Lung (tissue), 12 donors: Measurements from ENCODE around the gene CR1L. TPM values are rescaled to one million over a fixed set of nuclear protein-coding genes. Genes with fewer than 3 reads are reported as not detected.
"Not testable (repeated sequence)": the region's sequence is repeated elsewhere in the genome, so short reads cannot be mapped to it uniquely, and the experiment has no call there.

ENCODE experiments used
- ATAC-seq: fragments of 200-7000 bp; cut with Tn5 transposase; one replicate; pipeline ENCODE4 v1.9.1; 2020; ENCODE audit warnings: moderate number of reproducible peaks; ENCODE audit not compliant: insufficient read depth, low FRiP score
- DNase-seq, 3 donors: peaks; one replicate each; pipeline ENCODE4 v3.0.0-alpha.2; 2013 to 2017
- H3K27ac ChIP-seq, 2 donors: one replicate each; pipeline ENCODE4 v1.5.1; 2013; ENCODE audit warnings: mild to moderate bottlenecking in 2 of 2, moderate library complexity in 2 of 2, control low read depth in 1 of 2, inconsistent platforms in 1 of 2, low read depth in 1 of 2, low read length in 1 of 2
- H3K27me3 ChIP-seq, 3 donors: one replicate each; pipeline ENCODE4 v1.5.1; 2013; ENCODE audit warnings: low read length in 2 of 3; ENCODE audit not compliant: control insufficient read depth in 3 of 3, insufficient read depth in 3 of 3
- H3K36me3 ChIP-seq, 4 donors: one replicate each; pipeline ENCODE4 v1.5.1; 2013; ENCODE audit warnings: low read length in 4 of 4, mild to moderate bottlenecking in 1 of 4, moderate library complexity in 1 of 4; ENCODE audit not compliant: control insufficient read depth in 4 of 4, insufficient read depth in 4 of 4
- H3K4me1 ChIP-seq, 5 donors: one replicate each; pipeline ENCODE4 v1.5.1; 2013; ENCODE audit warnings: low read length in 5 of 5, mild to moderate bottlenecking in 2 of 5, moderate library complexity in 1 of 5; ENCODE audit not compliant: control insufficient read depth in 5 of 5, insufficient read depth in 5 of 5
- H3K4me3 ChIP-seq: one replicate; pipeline ENCODE4 v1.5.1; 2013; ENCODE audit warnings: mild to moderate bottlenecking, control low read depth, moderate library complexity
- H3K9ac ChIP-seq, 2 donors: one replicate each; pipeline ENCODE4 v1.5.1; 2013; ENCODE audit warnings: low read length in 2 of 2, control low read depth in 1 of 2; ENCODE audit not compliant: insufficient read depth in 1 of 2
- H3K9me3 ChIP-seq, 4 donors: one replicate each; pipeline ENCODE4 v1.5.1; 2013; ENCODE audit warnings: low read length in 3 of 4, mild to moderate bottlenecking in 1 of 4, moderate library complexity in 1 of 4; ENCODE audit not compliant: control insufficient read depth in 4 of 4, insufficient read depth in 3 of 4
- WGBS, 2 donors: extraction: QIAGEN DNeasy Blood & Tissue Kit; methylation state at CpG; one replicate each; pipeline ENCODE4 v1.1.7; 2013; 5-methylcytosine and 5-hydroxymethylcytosine counted together
- polyA plus RNA-seq, 2 donors: library from polyadenylated mRNA; stranded (reverse); fragments of 200-250 nt; gene quantifications; one replicate each; pipeline ENCODE4 v1.2.1, GENCODE V29; 2013
- total RNA-seq, 2 donors: library from RNA; depleted of rRNA in 1 of 2; stranded (reverse); fragments of >200 nt in 1 of 2; gene quantifications; one replicate each; pipeline ENCODE4 v1.2.1, GENCODE V29; 2014 to 2021
- TF ChIP-seq, protein P1 (sequence below): IDR thresholded peaks from 2 replicates; pipeline ENCODE4 v1.5.1; 2012; ENCODE audit warnings: mild to moderate bottlenecking; ENCODE audit errors: control extremely low read depth, extremely low read depth
- donor health status: control.
- donor health status: control.
- donor health status: Bipolar disorder and iron deficiency.
- donor health status: healthy.
- donor health status: DM: yes; HTN: yes; CAD: no.

Gene CR1L
- total and polyA plus RNA-seq, 4 donors = 0.28 to 2.6 (median 0.94) TPM

DNA sequence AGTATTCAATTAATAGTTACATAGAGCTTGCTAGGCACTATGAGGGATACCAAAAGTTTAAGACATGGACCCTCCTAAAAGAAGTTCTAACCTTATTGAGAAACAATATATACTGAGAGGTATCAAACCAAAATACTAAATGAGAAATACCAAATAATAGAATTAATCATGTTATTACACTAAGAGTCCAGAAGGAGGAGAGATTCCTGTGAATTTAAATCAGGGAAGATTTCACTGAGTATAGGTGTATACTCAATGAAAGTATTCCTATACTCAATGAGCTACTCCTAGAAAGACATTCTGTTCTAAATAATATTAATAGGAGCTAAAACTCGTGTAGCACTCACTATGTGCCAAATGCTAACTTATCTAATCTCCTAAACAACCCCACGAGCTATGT lies 9.4 kb downstream of the CR1L start:
- DNase-seq (no peak), ATAC-seq (no peak)
- Histone ChIP-seq H3K27me3 (peaks cover 0 to 8% (median 0%) of the 10 kb centered on the region in 3 donors), H3K9ac (no peak overlapping the region), H3K4me3 (no peak overlapping the region), H3K4me1 (no peaks in the 10 kb centered on the region), H3K9me3 (no peaks in the 10 kb centered on the region), H3K27ac (no peak overlapping the region), H3K36me3 (no peaks in the 10 kb centered on the region)
- WGBS, 2 donors = 45 to 68% methylated on average over 2 of the region's 2 CpGs
- TF ChIP-seq, protein P1, sequence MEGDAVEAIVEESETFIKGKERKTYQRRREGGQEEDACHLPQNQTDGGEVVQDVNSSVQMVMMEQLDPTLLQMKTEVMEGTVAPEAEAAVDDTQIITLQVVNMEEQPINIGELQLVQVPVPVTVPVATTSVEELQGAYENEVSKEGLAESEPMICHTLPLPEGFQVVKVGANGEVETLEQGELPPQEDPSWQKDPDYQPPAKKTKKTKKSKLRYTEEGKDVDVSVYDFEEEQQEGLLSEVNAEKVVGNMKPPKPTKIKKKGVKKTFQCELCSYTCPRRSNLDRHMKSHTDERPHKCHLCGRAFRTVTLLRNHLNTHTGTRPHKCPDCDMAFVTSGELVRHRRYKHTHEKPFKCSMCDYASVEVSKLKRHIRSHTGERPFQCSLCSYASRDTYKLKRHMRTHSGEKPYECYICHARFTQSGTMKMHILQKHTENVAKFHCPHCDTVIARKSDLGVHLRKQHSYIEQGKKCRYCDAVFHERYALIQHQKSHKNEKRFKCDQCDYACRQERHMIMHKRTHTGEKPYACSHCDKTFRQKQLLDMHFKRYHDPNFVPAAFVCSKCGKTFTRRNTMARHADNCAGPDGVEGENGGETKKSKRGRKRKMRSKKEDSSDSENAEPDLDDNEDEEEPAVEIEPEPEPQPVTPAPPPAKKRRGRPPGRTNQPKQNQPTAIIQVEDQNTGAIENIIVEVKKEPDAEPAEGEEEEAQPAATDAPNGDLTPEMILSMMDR = no peak

DNA sequence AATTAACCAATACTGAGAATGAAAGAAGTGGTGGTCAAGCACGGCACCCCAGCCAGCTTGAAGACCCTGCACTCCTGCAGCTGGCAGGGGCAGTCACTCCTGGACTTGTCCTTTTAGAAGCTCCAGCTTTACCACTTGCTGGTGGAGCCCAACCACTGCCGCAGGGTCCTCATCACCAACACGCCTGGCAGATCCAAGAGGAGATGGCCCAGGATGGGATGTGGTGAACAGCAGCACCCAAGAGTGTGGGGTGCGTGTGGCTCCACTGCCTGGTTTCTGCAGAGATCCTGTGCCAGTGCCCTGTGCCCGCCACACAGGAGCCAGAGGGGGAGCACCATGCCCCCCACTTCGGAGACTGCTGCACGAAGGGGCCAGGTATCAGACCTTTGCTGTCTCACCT lies 13.5 kb downstream of the CR1L start:
- H3K27ac ChIP-seq = no peak overlapping the region
- no peak overlapping the region for H3K4me3 ChIP-seq
- H3K9ac ChIP-seq = no peak overlapping the region
- WGBS, 2 donors = 82 to 90% methylated on average over 7 of the region's 7 CpGs
- ATAC-seq = no peak
- H3K27me3 ChIP-seq = no peaks in the 10 kb centered on the region
- no peaks in the 10 kb centered on the region for H3K4me1 ChIP-seq
- no peak for DNase-seq
- no peaks in the 10 kb centered on the region for H3K36me3 ChIP-seq
- TF ChIP-seq, protein P1 = no peak
- no peaks in the 10 kb centered on the region for H3K9me3 ChIP-seq

DNA sequence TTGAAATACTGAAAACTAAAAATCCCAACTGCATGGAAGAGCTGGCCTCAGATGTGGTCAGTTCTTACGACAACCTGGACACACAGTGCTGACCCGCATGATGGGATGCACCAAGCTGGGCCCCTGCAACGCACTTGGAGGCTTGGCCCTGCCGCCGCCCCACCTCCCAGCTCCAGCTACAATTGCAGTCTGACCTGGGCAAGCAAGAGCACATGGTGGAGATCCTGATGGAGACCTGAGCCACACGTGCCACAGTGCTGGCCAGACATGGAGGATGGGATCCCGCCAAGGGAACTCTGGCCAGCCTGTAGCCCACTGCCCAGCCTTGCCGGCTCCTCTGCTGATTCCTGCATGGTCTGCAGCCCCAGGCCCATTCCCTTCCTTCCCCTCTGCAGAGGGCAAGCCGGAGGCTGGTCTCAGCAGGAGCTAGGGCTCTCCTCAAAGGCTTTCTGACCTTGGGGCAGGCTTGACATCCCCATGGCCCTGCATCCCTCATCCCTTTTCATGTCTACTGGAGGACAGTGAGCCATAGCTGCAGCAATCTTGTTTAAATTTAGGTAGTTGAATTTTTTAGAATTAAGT lies 14.1 kb downstream of the CR1L start:
- Histone ChIP-seq H3K4me1 (no peaks in the 10 kb centered on the region), H3K9ac (no peak overlapping the region), H3K9me3 (no peaks in the 10 kb centered on the region), H3K4me3 (no peak overlapping the region), H3K36me3 (no peaks in the 10 kb centered on the region), H3K27ac (no peak overlapping the region), H3K27me3 (no peaks in the 10 kb centered on the region)
- DNase-seq (no peak), ATAC-seq (no peak)
- WGBS, 2 donors = 87 to 89% methylated on average over 9 of the region's 9 CpGs
- TF ChIP-seq, protein P1 = no peak

DNA sequence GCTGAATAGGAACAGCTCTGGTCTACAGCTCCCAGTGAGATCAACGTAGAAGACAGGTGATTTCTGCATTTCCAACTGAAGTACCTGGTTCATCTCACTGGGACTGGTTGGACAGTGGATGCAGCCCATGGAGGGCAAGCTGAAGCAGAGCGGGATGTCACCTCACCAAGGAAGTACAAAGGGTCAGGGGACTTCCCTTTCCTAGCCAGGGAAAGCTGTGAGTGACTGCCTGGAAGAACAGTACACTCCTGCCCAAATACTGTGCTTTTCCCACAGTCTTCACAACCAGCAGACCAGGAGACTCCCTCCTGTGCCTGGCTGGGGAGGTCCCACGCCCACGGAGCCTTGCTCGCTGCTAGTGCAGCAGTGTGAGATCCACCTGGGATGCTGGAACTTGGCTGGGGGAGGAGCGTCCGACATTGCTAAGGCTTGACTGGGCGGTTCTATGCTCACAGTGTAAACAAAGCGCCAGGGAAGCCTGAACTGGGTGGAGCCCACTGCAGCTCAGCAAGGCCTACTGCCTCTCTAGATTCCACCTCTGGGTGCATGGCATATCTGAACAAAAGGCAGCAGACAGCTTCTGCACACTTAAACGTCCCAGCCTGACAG lies 14.7 kb downstream of the CR1L start:
- H3K9me3 ChIP-seq = no peaks in the 10 kb centered on the region
- no peak overlapping the region for H3K9ac ChIP-seq
- 71 to 82% methylated on average over 10 of the region's 10 CpGs for WGBS, 2 donors
- H3K27ac ChIP-seq = no peak overlapping the region
- TF ChIP-seq, protein P1 = no peak
- no peak overlapping the region for H3K4me3 ChIP-seq
- H3K4me1 ChIP-seq = no peaks in the 10 kb centered on the region
- ATAC-seq (no peak), DNase-seq (no peak)
- no peaks in the 10 kb centered on the region for H3K27me3 ChIP-seq
- H3K36me3 ChIP-seq = no peaks in the 10 kb centered on the region

DNA sequence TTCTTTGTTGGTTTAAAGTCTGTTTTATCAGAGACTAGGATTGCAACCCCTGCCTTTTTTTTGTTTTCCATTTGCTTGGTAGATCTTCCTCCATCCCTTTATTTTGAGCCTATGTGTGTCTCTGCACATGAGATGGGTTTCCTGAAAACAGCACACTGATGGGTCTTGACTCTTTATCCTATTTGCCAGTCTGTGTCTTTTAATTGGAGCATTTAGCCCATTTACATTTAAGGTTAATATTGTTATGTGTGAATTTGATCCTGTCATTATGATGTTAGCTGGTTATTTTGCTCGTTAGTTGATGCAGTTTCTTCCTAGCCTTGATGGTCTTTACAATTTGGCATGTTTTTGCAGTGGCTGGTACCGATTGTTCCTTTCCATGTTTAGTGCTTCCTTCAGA lies 16.5 kb downstream of the CR1L start:
- H3K36me3 ChIP-seq, H3K27ac ChIP-seq, ATAC-seq, H3K4me1 ChIP-seq, H3K4me3 ChIP-seq, H3K9me3 ChIP-seq, H3K27me3 ChIP-seq, DNase-seq, H3K9ac ChIP-seq: not testable (repeated sequence)
- 75 to 83% methylated on average over 1 of the region's 2 CpGs for WGBS, 2 donors
